Parathyroid adenoma (tissue), 2 donors: ENCODE results near the gene THEM4.
A peak's percentile ranks its signal among the peaks of the same experiment; 100 is the strongest.

Experiments used
- H2AFZ ChIP-seq: fragments of 300-600 bp; sonication (generic); one replicate; pipeline ENCODE4 v1.7.0; 2017; ENCODE audit warnings: antibody characterized with exemption, mild to moderate bottlenecking
- H3K27ac ChIP-seq: fragments of 300-600 bp; sonication (generic); one replicate; pipeline ENCODE4 v1.7.0; 2017
- H3K27me3 ChIP-seq: fragments of 300-600 bp; sonication (generic); one replicate; pipeline ENCODE4 v1.7.0; 2017; ENCODE audit warnings: low read length; ENCODE audit not compliant: control insufficient read depth, insufficient read depth
- H3K36me3 ChIP-seq: fragments of 300-600 bp; sonication (generic); one replicate; pipeline ENCODE4 v1.7.0; 2017; ENCODE audit warnings: low read length; ENCODE audit not compliant: control insufficient read depth, insufficient read depth
- H3K4me1 ChIP-seq: fragments of 300-600 bp; sonication (generic); one replicate; pipeline ENCODE4 v1.7.0; 2017; ENCODE audit warnings: control low read depth
- H3K4me2 ChIP-seq: fragments of 300-600 bp; sonication (generic); one replicate; pipeline ENCODE4 v1.7.0; 2017; ENCODE audit warnings: low read length
- H3K4me3 ChIP-seq: fragments of 300-600 bp; sonication (generic); one replicate; pipeline ENCODE4 v1.7.0; 2017; ENCODE audit warnings: low read depth, low read length
- H3K79me2 ChIP-seq: fragments of 300-600 bp; sonication (generic); one replicate; pipeline ENCODE4 v1.7.0; 2017; ENCODE audit warnings: control low read depth
- H3K9ac ChIP-seq: fragments of 300-600 bp; sonication (generic); one replicate; pipeline ENCODE4 v1.7.0; 2017; ENCODE audit warnings: mild to moderate bottlenecking
- H3K9me3 ChIP-seq: fragments of 300-600 bp; sonication (generic); one replicate; pipeline ENCODE4 v1.7.0; 2017; ENCODE audit warnings: low read length; ENCODE audit not compliant: control insufficient read depth
- TF ChIP-seq, protein P1 (sequence below): fragments of 300-600 bp; sonication (generic); IDR thresholded peaks from one replicate; pipeline ENCODE4 v1.7.0; 2017; ENCODE audit warnings: antibody characterized with exemption, mild to moderate bottlenecking
- donor health status: primary hyperparathyroidism.

The THEM4 gene

DNA sequence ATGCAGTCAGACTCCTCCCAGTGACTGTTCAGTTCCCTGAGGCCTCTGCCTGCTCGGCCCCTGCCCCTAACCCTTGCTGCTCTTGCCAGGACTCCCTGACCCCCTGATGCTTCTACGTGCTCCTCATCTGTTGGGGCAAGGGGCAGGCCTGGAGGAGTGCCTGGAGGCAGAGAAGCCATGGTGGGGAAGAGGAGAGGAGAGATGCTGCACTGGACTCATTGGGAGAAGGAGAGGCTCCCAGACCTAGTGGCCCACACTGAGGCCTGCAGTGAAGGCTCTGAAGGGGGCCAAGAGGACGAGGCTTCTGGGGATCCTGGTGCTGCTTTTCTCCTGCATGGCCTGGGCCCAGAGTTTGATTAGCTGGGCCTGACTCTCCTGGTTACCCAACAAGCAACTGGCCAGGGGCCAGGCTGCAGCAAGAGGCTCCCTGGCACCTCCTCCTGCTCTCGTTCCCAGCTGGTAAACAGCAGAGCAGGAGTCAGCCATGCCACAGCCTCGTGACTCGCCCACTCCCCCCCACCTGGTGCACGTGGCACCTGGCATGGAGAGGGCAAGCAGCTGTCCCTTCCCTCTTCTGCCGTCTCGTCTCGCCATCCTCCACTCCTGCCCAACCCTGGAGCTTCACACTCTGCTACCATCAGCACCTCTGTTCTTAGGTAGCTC lies 76.9 kb downstream of the THEM4 start:
- no peaks in the 10 kb centered on the region for H3K27me3 ChIP-seq
- H3K4me3 ChIP-seq: peak overlapping the region; percentile 30
- peak overlapping the region; percentile 48 for H2AFZ ChIP-seq
- H3K36me3 ChIP-seq: no peaks in the 10 kb centered on the region
- TF ChIP-seq, protein P1, sequence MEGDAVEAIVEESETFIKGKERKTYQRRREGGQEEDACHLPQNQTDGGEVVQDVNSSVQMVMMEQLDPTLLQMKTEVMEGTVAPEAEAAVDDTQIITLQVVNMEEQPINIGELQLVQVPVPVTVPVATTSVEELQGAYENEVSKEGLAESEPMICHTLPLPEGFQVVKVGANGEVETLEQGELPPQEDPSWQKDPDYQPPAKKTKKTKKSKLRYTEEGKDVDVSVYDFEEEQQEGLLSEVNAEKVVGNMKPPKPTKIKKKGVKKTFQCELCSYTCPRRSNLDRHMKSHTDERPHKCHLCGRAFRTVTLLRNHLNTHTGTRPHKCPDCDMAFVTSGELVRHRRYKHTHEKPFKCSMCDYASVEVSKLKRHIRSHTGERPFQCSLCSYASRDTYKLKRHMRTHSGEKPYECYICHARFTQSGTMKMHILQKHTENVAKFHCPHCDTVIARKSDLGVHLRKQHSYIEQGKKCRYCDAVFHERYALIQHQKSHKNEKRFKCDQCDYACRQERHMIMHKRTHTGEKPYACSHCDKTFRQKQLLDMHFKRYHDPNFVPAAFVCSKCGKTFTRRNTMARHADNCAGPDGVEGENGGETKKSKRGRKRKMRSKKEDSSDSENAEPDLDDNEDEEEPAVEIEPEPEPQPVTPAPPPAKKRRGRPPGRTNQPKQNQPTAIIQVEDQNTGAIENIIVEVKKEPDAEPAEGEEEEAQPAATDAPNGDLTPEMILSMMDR: no peak
- H3K4me2 ChIP-seq: peak overlapping the region; percentile 64
- peaks cover 36% of the 10 kb centered on the region for H3K4me1 ChIP-seq
- H3K79me2 ChIP-seq: no peaks in the 10 kb centered on the region
- no peaks in the 10 kb centered on the region for H3K9me3 ChIP-seq
- H3K27ac ChIP-seq: peak overlapping the region; percentile 92
- H3K9ac ChIP-seq: no peak overlapping the region

DNA sequence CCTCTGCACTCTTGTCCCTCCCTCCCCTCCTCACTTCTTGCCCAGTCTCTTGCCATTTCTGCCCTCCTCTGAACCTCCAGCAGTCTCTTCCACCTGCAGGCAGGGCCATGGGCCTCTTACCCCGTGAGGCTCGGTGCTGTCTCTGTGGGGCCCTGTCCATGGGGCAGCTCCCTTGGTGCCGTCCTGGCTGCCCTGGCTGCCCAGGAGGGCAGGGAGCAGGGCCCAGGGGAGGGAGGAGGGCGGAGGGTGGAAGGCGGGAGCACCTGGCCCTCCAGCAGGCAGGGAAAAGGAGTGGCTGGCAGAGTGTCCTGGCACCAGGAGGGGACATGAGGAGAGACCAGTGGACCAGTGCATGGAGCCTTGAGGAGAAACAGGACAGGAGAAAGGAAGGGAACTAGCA lies 77.7 kb downstream of the THEM4 start, which contains the start of gene RORC:
Gene RORC (minus strand): TSS at position 198 of the 400 bp plus-strand sequence. CDS start 38 bp downstream, at position 160.
- TF ChIP-seq, protein P1: no peak
- Histone ChIP-seq H3K36me3 (no peaks in the 10 kb centered on the region), H3K4me3 (peak within 1 kb of the TSS; percentile 96), H2AFZ (peak within 1 kb of the TSS; percentile 56), H3K27ac (peak within 1 kb of the TSS; percentile 92), H3K9me3 (no peaks in the 10 kb centered on the region), H3K9ac (no peak within 1 kb of the TSS), H3K4me2 (peak within 1 kb of the TSS; percentile 64), H3K27me3 (no peaks in the 10 kb centered on the region), H3K79me2 (no peaks in the 10 kb centered on the region), H3K4me1 (peaks cover 36% of the 10 kb centered on the region)

DNA sequence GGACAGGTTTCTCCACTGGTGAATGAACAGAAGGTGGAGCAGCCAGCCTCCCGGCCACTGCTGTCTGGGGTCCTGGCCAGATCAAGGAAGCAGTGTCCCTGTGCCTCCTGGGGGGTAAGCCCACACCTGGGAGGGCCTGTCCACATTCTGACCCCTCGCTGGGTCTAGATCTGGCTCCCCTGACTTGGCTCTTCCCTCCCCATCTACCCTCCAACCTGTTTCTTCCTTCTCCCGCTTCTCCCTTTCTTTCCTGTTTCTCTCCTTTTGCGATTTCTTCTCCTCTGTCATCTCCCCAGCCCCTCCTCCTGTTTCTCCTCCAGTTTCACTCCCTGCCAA lies 78.1 kb downstream of the THEM4 start:
- Histone ChIP-seq H3K36me3 (no peaks in the 10 kb centered on the region), H3K79me2 (no peaks in the 10 kb centered on the region), H3K27me3 (no peaks in the 10 kb centered on the region), H2AFZ (no peak overlapping the region), H3K4me2 (peak overlapping the region; percentile 64), H3K9ac (no peak overlapping the region), H3K4me3 (peak overlapping the region; percentile 96), H3K27ac (peak overlapping the region; percentile 92), H3K9me3 (no peaks in the 10 kb centered on the region), H3K4me1 (peaks cover 34% of the 10 kb centered on the region)
- TF ChIP-seq, protein P1: no peak

DNA sequence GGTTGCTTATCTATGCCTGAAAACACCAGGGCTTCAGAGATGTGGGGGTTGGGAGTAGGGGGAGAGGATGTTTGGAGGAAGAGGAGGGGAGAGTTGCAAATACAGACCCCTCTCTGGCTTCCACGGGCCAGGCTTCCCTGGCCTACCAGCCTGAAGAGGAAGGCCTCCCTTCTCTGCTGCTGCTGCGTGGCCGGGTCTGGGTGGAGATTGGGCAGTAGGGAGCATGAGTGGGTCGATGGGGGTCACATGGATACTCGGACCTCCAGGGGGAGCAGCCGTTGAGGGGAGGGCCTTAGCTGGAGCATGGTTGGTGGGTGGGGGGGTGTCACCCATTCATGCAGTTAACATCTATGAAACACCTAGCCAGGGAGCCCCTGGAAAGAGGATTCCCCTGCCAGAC lies 79.3 kb downstream of the THEM4 start:
- Histone ChIP-seq H2AFZ (no peak overlapping the region), H3K9ac (no peak overlapping the region), H3K4me3 (no peak overlapping the region), H3K79me2 (no peaks in the 10 kb centered on the region), H3K4me2 (peak overlapping the region; percentile 62), H3K9me3 (no peaks in the 10 kb centered on the region), H3K36me3 (no peaks in the 10 kb centered on the region), H3K27me3 (no peaks in the 10 kb centered on the region), H3K4me1 (peaks cover 32% of the 10 kb centered on the region), H3K27ac (peak overlapping the region; percentile 70)
- TF ChIP-seq, protein P1: no peak
